ENCODE results near the gene CCSER2. TPM values are rescaled to one million over a fixed set of nuclear protein-coding genes. Genes with fewer than 3 reads are reported as not detected.

The CCSER2 gene
- total RNA-seq, 4 donors from 2014 or later: 33.7 to 63.9 (median 47.5) TPM

GRCh38 chr10:84511709-84512285 is 183.4 kb downstream of the CCSER2 start:
- Histone ChIP-seq H3K9me3 (no peaks in the 10 kb centered on the region), H3K27me3 (no peaks in the 10 kb centered on the region), H3K27ac (no peak overlapping the region), H3K4me1 (no peaks in the 10 kb centered on the region), H3K4me3 (no peak overlapping the region), H3K36me3 (peaks cover 0 to 24% (median 0%) of the 10 kb centered on the region in 3 donors)
- no peak for DNase-seq
- TF ChIP-seq, protein P1, sequence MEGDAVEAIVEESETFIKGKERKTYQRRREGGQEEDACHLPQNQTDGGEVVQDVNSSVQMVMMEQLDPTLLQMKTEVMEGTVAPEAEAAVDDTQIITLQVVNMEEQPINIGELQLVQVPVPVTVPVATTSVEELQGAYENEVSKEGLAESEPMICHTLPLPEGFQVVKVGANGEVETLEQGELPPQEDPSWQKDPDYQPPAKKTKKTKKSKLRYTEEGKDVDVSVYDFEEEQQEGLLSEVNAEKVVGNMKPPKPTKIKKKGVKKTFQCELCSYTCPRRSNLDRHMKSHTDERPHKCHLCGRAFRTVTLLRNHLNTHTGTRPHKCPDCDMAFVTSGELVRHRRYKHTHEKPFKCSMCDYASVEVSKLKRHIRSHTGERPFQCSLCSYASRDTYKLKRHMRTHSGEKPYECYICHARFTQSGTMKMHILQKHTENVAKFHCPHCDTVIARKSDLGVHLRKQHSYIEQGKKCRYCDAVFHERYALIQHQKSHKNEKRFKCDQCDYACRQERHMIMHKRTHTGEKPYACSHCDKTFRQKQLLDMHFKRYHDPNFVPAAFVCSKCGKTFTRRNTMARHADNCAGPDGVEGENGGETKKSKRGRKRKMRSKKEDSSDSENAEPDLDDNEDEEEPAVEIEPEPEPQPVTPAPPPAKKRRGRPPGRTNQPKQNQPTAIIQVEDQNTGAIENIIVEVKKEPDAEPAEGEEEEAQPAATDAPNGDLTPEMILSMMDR (IDR thresholded peaks at IDR 0.05): no peak
- no peak for TF ChIP-seq POLR2A (IDR thresholded peaks at IDR 0.05)

DNA sequence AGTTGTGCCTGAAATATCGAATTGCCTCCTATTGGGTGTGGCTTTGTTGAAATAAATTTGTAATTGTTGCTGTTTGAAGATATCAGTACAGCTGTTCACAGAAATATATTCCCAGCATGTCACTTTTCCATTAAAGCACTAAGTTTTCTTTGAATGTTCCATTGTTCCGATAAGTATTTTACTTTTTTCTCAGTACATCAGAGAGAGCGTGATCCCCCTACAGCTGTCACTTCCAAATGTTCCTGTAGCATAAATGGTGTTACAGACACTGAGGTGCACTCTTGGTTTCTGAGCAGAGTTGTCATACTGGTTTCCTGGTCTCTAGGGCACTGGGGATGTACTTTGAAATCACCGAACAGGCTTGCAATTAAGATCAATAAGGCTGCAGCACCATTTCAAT is 189.2 kb downstream of the CCSER2 start:
- peaks cover 0 to 24% (median 0%) of the 10 kb centered on the region in 3 donors for H3K36me3 ChIP-seq
- no peak overlapping the region for H3K27ac ChIP-seq
- H3K4me1 ChIP-seq: no peaks in the 10 kb centered on the region
- DNase-seq: no peak
- H3K9me3 ChIP-seq: no peaks in the 10 kb centered on the region
- no peak for TF ChIP-seq POLR2A (IDR thresholded peaks at IDR 0.05)
- TF ChIP-seq, protein P1 (IDR thresholded peaks at IDR 0.05): no peak
- no peaks in the 10 kb centered on the region for H3K27me3 ChIP-seq
- no peak overlapping the region for H3K4me3 ChIP-seq

DNA sequence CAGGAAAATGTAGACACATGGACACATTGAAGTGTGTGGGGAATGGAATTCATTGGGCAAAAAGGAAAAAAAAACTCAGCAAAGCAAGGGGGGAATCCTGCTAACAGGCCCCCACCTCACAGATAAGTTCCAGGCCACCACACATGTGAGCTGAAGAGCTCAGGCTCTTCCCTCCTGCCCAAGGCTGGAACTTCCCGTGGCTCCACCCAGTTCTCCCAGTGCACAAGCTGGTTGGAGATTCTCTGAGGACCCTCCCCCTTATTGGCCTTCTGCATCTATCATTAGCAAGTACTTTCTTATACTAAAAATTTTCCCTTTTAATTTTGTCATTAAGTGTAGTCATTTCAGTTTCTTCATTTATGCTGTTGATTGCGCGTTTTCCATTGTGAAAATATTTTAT is 190.8 kb downstream of the CCSER2 start:
- H3K36me3 ChIP-seq: peaks cover 0 to 14% (median 0%) of the 10 kb centered on the region in 3 donors
- no peak for DNase-seq

GRCh38 chr10:84521013-84521412 is 192.6 kb downstream of the CCSER2 start:
- no peak for TF ChIP-seq POLR2A (IDR thresholded peaks at IDR 0.05)
- TF ChIP-seq, protein P1 (IDR thresholded peaks at IDR 0.05): no peak
- Histone ChIP-seq H3K9me3 (no peaks in the 10 kb centered on the region), H3K27ac (no peak overlapping the region), H3K4me3 (no peak overlapping the region), H3K4me1 (no peaks in the 10 kb centered on the region), H3K27me3 (no peaks in the 10 kb centered on the region), H3K36me3 (peaks cover 0 to 2% (median 0%) of the 10 kb centered on the region in 3 donors)
- no peak for DNase-seq

More for the DNA sequence above, 190.8 kb downstream of the CCSER2 start:
- H3K9me3 ChIP-seq: no peaks in the 10 kb centered on the region
- TF ChIP-seq POLR2A (IDR thresholded peaks at IDR 0.05): no peak
- TF ChIP-seq, protein P1 (IDR thresholded peaks at IDR 0.05): no peak
- H3K4me1 ChIP-seq: no peaks in the 10 kb centered on the region
- H3K27me3 ChIP-seq: no peaks in the 10 kb centered on the region
- no peak overlapping the region for H3K27ac ChIP-seq
- H3K4me3 ChIP-seq: no peak overlapping the region

DNA sequence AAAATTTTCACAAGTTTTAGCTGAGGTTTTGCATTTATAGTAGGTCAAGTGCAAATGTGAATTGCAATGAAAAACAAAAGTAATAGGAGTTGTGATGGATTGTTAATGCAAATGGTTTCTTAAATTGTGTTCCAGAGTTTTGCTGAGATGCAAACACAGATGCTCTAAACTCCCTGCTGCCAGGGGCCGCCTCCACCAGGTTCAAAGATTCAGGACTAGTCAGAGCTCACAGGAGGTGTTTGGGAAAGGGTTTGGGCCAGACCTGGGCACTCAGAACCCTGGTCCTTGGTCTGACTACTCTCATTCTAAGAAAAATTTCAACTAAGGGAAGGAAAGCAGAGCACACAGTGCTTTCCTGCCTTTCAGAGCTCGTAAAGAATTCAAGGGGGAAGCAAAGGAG is 193.1 kb downstream of the CCSER2 start:
- Histone ChIP-seq H3K4me1 (no peaks in the 10 kb centered on the region), H3K27me3 (no peaks in the 10 kb centered on the region), H3K36me3 (no peaks in the 10 kb centered on the region), H3K9me3 (peaks cover 0 to 4% (median 0%) of the 10 kb centered on the region in 4 donors), H3K27ac (no peak overlapping the region), H3K4me3 (no peak overlapping the region)
- no peak for DNase-seq
- TF ChIP-seq POLR2A (IDR thresholded peaks at IDR 0.05): no peak
- TF ChIP-seq, protein P1 (IDR thresholded peaks at IDR 0.05): no peak
